ENCODE data around the gene TRAF3. TPM values are rescaled to one million over a fixed set of nuclear protein-coding genes. Genes with fewer than 3 reads are reported as not detected.

Gene TRAF3
- total and polyA plus RNA-seq, 4 donors, result 2.1 to 12.0 (median 5.2) TPM

DNA sequence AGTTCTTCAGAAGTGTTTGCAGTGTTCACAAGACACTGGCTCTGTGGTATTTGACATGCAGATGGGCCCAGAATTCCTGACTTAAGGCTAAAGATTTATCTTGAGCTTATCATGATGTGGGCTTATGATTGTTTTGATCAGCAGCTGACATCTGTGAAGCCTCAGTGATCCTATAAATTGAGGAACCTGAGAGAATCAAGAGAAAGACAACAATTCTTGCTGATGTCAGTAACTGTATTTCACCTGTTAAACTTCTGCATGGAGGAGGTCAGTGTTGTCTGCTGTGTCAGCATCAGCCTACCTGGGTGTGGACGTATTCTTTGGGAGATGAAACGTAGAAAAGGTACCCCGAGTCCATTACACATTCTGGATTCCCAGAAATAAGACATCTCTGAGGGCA, 33.3 kb downstream of the TRAF3 start (continued):
- no peak for TF ChIP-seq HNF4G (IDR thresholded peaks at IDR 0.05)
- TF ChIP-seq JUND (IDR thresholded peaks at IDR 0.05), result no peak
- no peak for TF ChIP-seq CTCF (IDR thresholded peaks at IDR 0.05; ENCODE audit: low read depth, low read length, missing input control)

DNA sequence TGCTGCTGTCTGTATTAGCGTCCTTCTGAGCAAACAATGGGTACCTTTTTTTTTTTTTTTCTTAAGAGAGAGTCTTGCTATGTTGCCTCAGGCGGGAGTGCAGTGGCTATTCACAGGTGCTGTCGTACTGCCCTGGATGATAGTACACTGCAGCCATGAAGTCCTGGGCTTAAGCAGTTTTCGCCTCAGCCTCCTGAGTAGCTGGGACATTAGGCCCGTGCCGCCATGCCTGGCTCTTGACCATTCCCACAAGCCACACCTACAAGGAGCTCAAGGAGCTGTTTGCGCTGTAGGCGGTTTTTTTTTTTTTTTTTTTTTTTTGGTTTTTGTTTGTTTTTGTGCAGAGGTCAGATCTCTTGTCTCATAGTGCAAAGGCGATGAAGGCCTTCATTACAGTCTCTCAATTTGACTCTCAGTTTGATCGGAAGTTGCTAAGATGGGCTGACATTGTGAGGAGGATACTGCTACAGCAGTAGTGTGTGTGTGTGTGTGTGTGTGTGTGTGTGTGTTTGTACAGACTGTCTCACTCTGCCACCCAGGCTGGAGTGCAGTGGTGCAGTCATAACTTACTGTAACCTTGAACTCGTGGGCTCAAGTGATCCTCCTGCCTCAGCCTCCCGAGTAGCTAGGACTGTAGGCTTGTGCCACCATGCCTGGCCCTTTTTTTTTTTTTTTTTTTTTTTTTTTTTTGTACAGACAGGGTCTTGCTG, 34.2 kb downstream of the TRAF3 start:
- no peaks in the 10 kb centered on the region for H3K4me1 ChIP-seq (ENCODE audit: control insufficient read depth in 4 of 4, insufficient read depth in 4 of 4, low read length in 3 of 4)
- TF ChIP-seq GABPA (IDR thresholded peaks at IDR 0.05 in 1 of 2, conservative IDR thresholded peaks at IDR 0.05 in 1 of 2) (no peak), EGR1 (IDR thresholded peaks at IDR 0.05; ENCODE audit: low read depth in 2 of 2) (no peak), REST (IDR thresholded peaks at IDR 0.05) (no peak)
- no peaks in the 10 kb centered on the region for H3K27me3 ChIP-seq (ENCODE audit: control insufficient read depth in 4 of 4, insufficient read depth in 4 of 4, low read length in 3 of 4)
- DNase-seq (ENCODE audit: low spot score), result no peak
- no peaks in the 10 kb centered on the region for H3K36me3 ChIP-seq (ENCODE audit: control insufficient read depth in 4 of 4, insufficient read depth in 3 of 4, low read depth in 1 of 4, low read length in 3 of 4)
- no peaks in the 10 kb centered on the region for H3K9me3 ChIP-seq (ENCODE audit: control insufficient read depth in 4 of 4, low read length in 3 of 4)
- H3K27ac ChIP-seq (ENCODE audit: low read depth in 1 of 2, low read length in 2 of 2), result no peak overlapping the region
- H3K9ac ChIP-seq (ENCODE audit: low read depth in 1 of 2, low read length in 2 of 2), result no peak overlapping the region
- H3K4me3 ChIP-seq (ENCODE audit: low read depth in 1 of 3, low read length in 3 of 3), result no peak overlapping the region
- WGBS, result 64% methylated on average over 12 of the region's 12 CpGs

- Histone ChIP-seq H3K4me3 (ENCODE audit: low read depth in 1 of 3, low read length in 3 of 3) (no peak overlapping the region), H3K36me3 (ENCODE audit: control insufficient read depth in 4 of 4, insufficient read depth in 3 of 4, low read depth in 1 of 4, low read length in 3 of 4) (no peaks in the 10 kb centered on the region), H3K27ac (ENCODE audit: low read depth in 1 of 2, low read length in 2 of 2) (no peak overlapping the region), H3K4me1 (ENCODE audit: control insufficient read depth in 4 of 4, insufficient read depth in 4 of 4, low read length in 3 of 4) (peaks cover 0 to under 1% (median under 1%) of the 10 kb centered on the region in 4 donors), H3K9ac (ENCODE audit: low read depth in 1 of 2, low read length in 2 of 2) (no peak overlapping the region), H3K9me3 (ENCODE audit: control insufficient read depth in 4 of 4, low read length in 3 of 4) (no peaks in the 10 kb centered on the region), H3K27me3 (ENCODE audit: control insufficient read depth in 4 of 4, insufficient read depth in 4 of 4, low read length in 3 of 4) (no peaks in the 10 kb centered on the region)
- TF ChIP-seq CTCF (IDR thresholded peaks at IDR 0.05; ENCODE audit: low read depth, low read length, missing input control), result no peak
- TF ChIP-seq ZBTB33 (IDR thresholded peaks at IDR 0.05), result no peak
- no peak for TF ChIP-seq GABPA (IDR thresholded peaks at IDR 0.05 in 1 of 2, conservative IDR thresholded peaks at IDR 0.05 in 1 of 2)
- TF ChIP-seq FOXA2 (IDR thresholded peaks at IDR 0.05), result no peak
- TF ChIP-seq MAX (IDR thresholded peaks at IDR 0.05), result no peak
- TF ChIP-seq SP1 (IDR thresholded peaks at IDR 0.05), result no peak
- no peak for TF ChIP-seq JUND (IDR thresholded peaks at IDR 0.05)
- no peak for TF ChIP-seq HNF4G (IDR thresholded peaks at IDR 0.05)
- TF ChIP-seq TAF1 (conservative IDR thresholded peaks at IDR 0.05), result no peak
- TF ChIP-seq YY1 (IDR thresholded peaks at IDR 0.05), result no peak
- no peak for TF ChIP-seq FOXA1 (IDR thresholded peaks at IDR 0.05)
- 84% methylated on average over 2 of the region's 2 CpGs for WGBS
- no peak for DNase-seq (ENCODE audit: low spot score)
Measured at GRCh38 chr14:102811971-102812370, 34.7 kb downstream of the TRAF3 start.

Measured in liver (tissue), 9 donors.